Muscle of leg (tissue), 11 donors: Measurements from ENCODE around the gene AMDHD2. TPM values are rescaled to one million over a fixed set of nuclear protein-coding genes. Genes with fewer than 3 reads are reported as not detected.

ENCODE experiments used
- DNase-seq: peaks from one replicate; pipeline ENCODE4 v3.0.0; 2013
- H3K27ac ChIP-seq: one replicate; pipeline ENCODE4 v1.5.1; 2013; ENCODE audit warnings: mild to moderate bottlenecking, low read length, control low read depth
- H3K27me3 ChIP-seq: one replicate; pipeline ENCODE4 v1.6.1; 2013; ENCODE audit warnings: low read length; ENCODE audit not compliant: control insufficient read depth, insufficient read depth
- H3K36me3 ChIP-seq: one replicate; pipeline ENCODE4 v1.6.1; 2013; ENCODE audit warnings: low read length; ENCODE audit not compliant: control insufficient read depth, insufficient read depth
- H3K4me1 ChIP-seq: one replicate; pipeline ENCODE4 v1.6.1; 2013; ENCODE audit warnings: low read length; ENCODE audit not compliant: control insufficient read depth, insufficient read depth
- H3K4me3 ChIP-seq: one replicate; pipeline ENCODE4 v1.5.1; 2013; ENCODE audit warnings: low read length, control low read depth
- H3K9me3 ChIP-seq: replicated peaks from 2 replicates; pipeline ENCODE4 v1.6.1; 2013; ENCODE audit warnings: low read depth, low read length; ENCODE audit not compliant: control insufficient read depth
- WGBS: methylation state at CpG from one replicate; pipeline ENCODE4 v1.1.5; 2013; ENCODE audit warnings: missing lambda C conversion rate; ENCODE audit not compliant: insufficient coverage; 5-methylcytosine and 5-hydroxymethylcytosine counted together
- polyA plus RNA-seq, 8 donors: library from polyadenylated mRNA; unstranded; fragments of 120-200 nt; gene quantifications; one replicate each; pipeline versions ENCODE4 v1.2.1 to v1.2.3, GENCODE V29; 2013; ENCODE audit warnings: inconsistent platforms in 1 of 8, low replicate concordance in 1 of 8; ENCODE audit not compliant: insufficient read length in 8 of 8, insufficient read depth in 1 of 8
- total RNA-seq: library from RNA; stranded (reverse); fragments of 120-200 nt; gene quantifications from one replicate; pipeline ENCODE4 v1.2.4, GENCODE V29; 2013

Gene AMDHD2
- total and polyA plus RNA-seq, 9 donors, result 10.1 to 17.8 (median 15.6) TPM

- no peak overlapping the region for H3K4me3 ChIP-seq
- H3K36me3 ChIP-seq, result peaks cover 6% of the 10 kb centered on the region
- peaks cover 69% of the 10 kb centered on the region for H3K4me1 ChIP-seq
- H3K27ac ChIP-seq, result peak overlapping the region; percentile 38
- 29% methylated on average over 21 of the region's 24 CpGs for WGBS
- H3K27me3 ChIP-seq, result no peaks in the 10 kb centered on the region
- H3K9me3 ChIP-seq, result no peaks in the 10 kb centered on the region
- DNase-seq, result peak; percentile 67
Measured at GRCh38 chr16:2511128-2511800, 8.9 kb upstream of the AMDHD2 start.

GRCh38 chr16:2511996-2512734, 8.0 kb upstream of the AMDHD2 start:
- Histone ChIP-seq H3K4me1 (peaks cover 76% of the 10 kb centered on the region), H3K36me3 (peaks cover 12% of the 10 kb centered on the region), H3K27me3 (no peaks in the 10 kb centered on the region), H3K27ac (peak overlapping the region; percentile 92), H3K4me3 (no peak overlapping the region), H3K9me3 (no peaks in the 10 kb centered on the region)
- peak; percentile 19 for DNase-seq
- WGBS, result 78% methylated on average over 15 of the region's 17 CpGs

GRCh38 chr16:2512735-2513404, 7.3 kb upstream of the AMDHD2 start:
- Histone ChIP-seq H3K27me3 (no peaks in the 10 kb centered on the region), H3K9me3 (no peaks in the 10 kb centered on the region), H3K27ac (peak overlapping the region; percentile 92), H3K4me3 (peak overlapping the region; percentile 87), H3K4me1 (peaks cover 73% of the 10 kb centered on the region), H3K36me3 (peaks cover 10% of the 10 kb centered on the region)
- WGBS, result 22% methylated on average over 8 of the region's 15 CpGs
- peak; percentile 45 for DNase-seq

GRCh38 chr16:2513405-2514332, 6.5 kb upstream of the AMDHD2 start, which contains the start of gene ATP6V0C:
Gene ATP6V0C (plus strand): TSS chr16:2513952. CDS start chr16:2514104, 152 bp downstream.
- Histone ChIP-seq H3K36me3 (peaks cover 15% of the 10 kb centered on the region), H3K4me3 (peak within 1 kb of the TSS; percentile 87), H3K27me3 (no peaks in the 10 kb centered on the region), H3K9me3 (no peaks in the 10 kb centered on the region), H3K4me1 (peaks cover 78% of the 10 kb centered on the region), H3K27ac (peak within 1 kb of the TSS; percentile 92)
- under 1% methylated on average over 110 of the region's 122 CpGs for WGBS
- peak; percentile 95 for DNase-seq

GRCh38 chr16:2514333-2515179, 5.6 kb upstream of the AMDHD2 start:
- WGBS, result under 1% methylated on average over 43 of the region's 63 CpGs
- H3K4me3 ChIP-seq, result peak overlapping the region; percentile 87
- peak overlapping the region; percentile 79 for H3K27ac ChIP-seq
- peaks cover 79% of the 10 kb centered on the region for H3K4me1 ChIP-seq
- H3K9me3 ChIP-seq, result no peaks in the 10 kb centered on the region
- H3K36me3 ChIP-seq, result peaks cover 23% of the 10 kb centered on the region
- DNase-seq, result peak; percentile 38
- H3K27me3 ChIP-seq, result no peaks in the 10 kb centered on the region

GRCh38 chr16:2515180-2515851, 4.9 kb upstream of the AMDHD2 start:
- H3K4me3 ChIP-seq, result peak overlapping the region; percentile 87
- 48% methylated on average over 8 of the region's 14 CpGs for WGBS
- H3K27me3 ChIP-seq, result no peaks in the 10 kb centered on the region
- no peaks in the 10 kb centered on the region for H3K9me3 ChIP-seq
- H3K36me3 ChIP-seq, result peaks cover 24% of the 10 kb centered on the region
- peak overlapping the region; percentile 79 for H3K27ac ChIP-seq
- H3K4me1 ChIP-seq, result peaks cover 75% of the 10 kb centered on the region
- peak; percentile 43 for DNase-seq

- Histone ChIP-seq H3K27me3 (no peaks in the 10 kb centered on the region), H3K9me3 (no peaks in the 10 kb centered on the region), H3K27ac (peak overlapping the region; percentile 79), H3K4me1 (peaks cover 75% of the 10 kb centered on the region), H3K36me3 (peaks cover 28% of the 10 kb centered on the region), H3K4me3 (no peak overlapping the region)
- no peak for DNase-seq
- 73% methylated on average over 11 of the region's 11 CpGs for WGBS
Measured at GRCh38 chr16:2516391-2517240, 3.6 kb upstream of the AMDHD2 start.

- peaks cover 60% of the 10 kb centered on the region for H3K4me1 ChIP-seq
- H3K27ac ChIP-seq, result no peak overlapping the region
- no peaks in the 10 kb centered on the region for H3K9me3 ChIP-seq
- H3K4me3 ChIP-seq, result no peak overlapping the region
- WGBS, result 73% methylated on average over 12 of the region's 12 CpGs
- DNase-seq, result no peak
- H3K36me3 ChIP-seq, result peaks cover 30% of the 10 kb centered on the region
- no peaks in the 10 kb centered on the region for H3K27me3 ChIP-seq
Measured at GRCh38 chr16:2517954-2518605, 2.1 kb upstream of the AMDHD2 start.
